HEK293 (cell line): ENCODE results near the gene NME5.
A peak's percentile ranks its signal among the peaks of the same experiment; 100 is the strongest.

Source experiments
- CTCF ChIA-PET: fragments of 350-600 bp; formaldehyde crosslinking; extraction: SDS; loops from one replicate; lab custom pipeline; 2021; ENCODE audit warnings: antibody characterized with exemption; lab: Yijun Ruan, JAX
- POLR2A ChIA-PET: fragments of 300-600 bp; formaldehyde crosslinking; extraction: SDS; loops from one replicate; lab custom pipeline; 2020; ENCODE audit warnings: antibody characterized with exemption, inconsistent platforms; lab: Yijun Ruan, JAX
- H3K27ac ChIP-seq: fragments of 200-500 bp; sonication (Bioruptor generic); 2 replicates; pipeline ENCODE4 v1.5.1; 2014; ENCODE audit warnings: low read depth, low read length, control low read depth, inconsistent platforms; ENCODE audit errors: extremely low read depth
- H3K36me3 ChIP-seq, 2 experiments: fragments of 200-500 bp in 1 of 2; sonication (Bioruptor generic) in 1 of 2; 1 replicate in 1 of 2; 2 replicates in 1 of 2; pipeline ENCODE4 v1.5.1; 2014 to 2017; ENCODE audit warnings: inconsistent platforms in 2 of 2, low read length in 2 of 2; ENCODE audit not compliant: control insufficient read depth in 2 of 2, insufficient read depth in 1 of 2
- H3K4me1 ChIP-seq: fragments of 200-500 bp; sonication (Bioruptor generic); 2 replicates; pipeline ENCODE4 v1.5.1; 2014; ENCODE audit warnings: mild to moderate bottlenecking, low read length, inconsistent platforms; ENCODE audit not compliant: control insufficient read depth, insufficient read depth
- H3K4me3 ChIP-seq: 2 replicates; pipeline ENCODE4 v1.5.1; 2011; ENCODE audit warnings: low read depth, mild to moderate bottlenecking, control low read depth, low read length, moderate library complexity
- H3K9me3 ChIP-seq: fragments of 200-500 bp; sonication (Bioruptor generic); 2 replicates; pipeline ENCODE4 v1.5.1; 2014; ENCODE audit warnings: low read depth, low read length, inconsistent platforms; ENCODE audit not compliant: control insufficient read depth, insufficient read depth
- HOXA7 ChIP-seq: sonication (generic); formaldehyde crosslinking; IDR thresholded peaks from 2 replicates; pipeline ENCODE4 v1.8.1; 2022; ENCODE audit warnings: missing genetic modification reagents, borderline replicate concordance
- KLF7 ChIP-seq: fragments of 450-650 bp; formaldehyde crosslinking; IDR thresholded peaks from 2 replicates; pipeline ENCODE4 v1.5.1; 2016; ENCODE audit warnings: missing biosample characterization, missing genetic modification characterization, borderline replicate concordance
- PRDM1 ChIP-seq: fragments of 450-650 bp; formaldehyde crosslinking; IDR thresholded peaks from 2 replicates; pipeline ENCODE4; 2016; ENCODE audit warnings: missing biosample characterization, missing genetic modification characterization
- PRDM6 ChIP-seq: fragments of 450-650 bp; formaldehyde crosslinking; IDR thresholded peaks from 2 replicates; pipeline ENCODE4 v1.5.1; 2017; ENCODE audit warnings: missing biosample characterization, missing genetic modification characterization
- ZEB2 ChIP-seq: fragments of 450-650 bp; formaldehyde crosslinking; IDR thresholded peaks from 2 replicates; pipeline ENCODE4 v1.5.1; 2016; ENCODE audit warnings: missing biosample characterization, missing genetic modification characterization
- ZNF350 ChIP-seq: fragments of 450-650 bp; formaldehyde crosslinking; IDR thresholded peaks from 2 replicates; pipeline ENCODE4 v1.5.0; 2017; ENCODE audit warnings: missing biosample characterization, mild to moderate bottlenecking, missing genetic modification characterization
- ZNF530 ChIP-seq: fragments of 450-650 bp; formaldehyde crosslinking; IDR thresholded peaks from 2 replicates; pipeline ENCODE4 v1.5.1; 2016; ENCODE audit warnings: low read depth, missing biosample characterization, missing genetic modification characterization
- ZNF626 ChIP-seq: fragments of 450-650 bp; sonication (Bioruptor Pico); formaldehyde crosslinking; IDR thresholded peaks from 2 replicates; pipeline ENCODE4 v1.5.1; 2018; ENCODE audit warnings: missing biosample characterization, missing genetic modification characterization, inconsistent platforms
- ZNF664 ChIP-seq: fragments of 450-650 bp; formaldehyde crosslinking; IDR thresholded peaks from 2 replicates; pipeline ENCODE4 v1.5.1; 2016; ENCODE audit warnings: missing biosample characterization, missing genetic modification characterization
- ZNF670 ChIP-seq: fragments of 450-650 bp; formaldehyde crosslinking; IDR thresholded peaks from 2 replicates; pipeline ENCODE4 v1.5.1; 2016; ENCODE audit warnings: missing biosample characterization, missing genetic modification characterization, low read depth
- ZNF677 ChIP-seq: fragments of 450-650 bp; IDR thresholded peaks from 2 replicates; pipeline ENCODE4 v1.5.0; 2018; ENCODE audit warnings: missing biosample characterization, mild to moderate bottlenecking, missing genetic modification characterization, moderate library complexity
- ZNF747 ChIP-seq: fragments of 450-650 bp; formaldehyde crosslinking; IDR thresholded peaks from 2 replicates; pipeline ENCODE4 v1.5.1; 2016; ENCODE audit warnings: missing biosample characterization, missing genetic modification characterization
- TF ChIP-seq, protein P1 (sequence below): fragments of 450-650 bp; formaldehyde crosslinking; IDR thresholded peaks from 2 replicates; pipeline ENCODE4 v1.5.1; 2016; ENCODE audit warnings: missing biosample characterization, missing genetic modification characterization, borderline replicate concordance
- TF ChIP-seq, protein P2 (sequence below): fragments of 450-650 bp; formaldehyde crosslinking; IDR thresholded peaks from 2 replicates; pipeline ENCODE4 v1.5.1; 2017; ENCODE audit warnings: missing biosample characterization, mild to moderate bottlenecking, missing genetic modification characterization, moderate library complexity
- TF ChIP-seq, protein P3 (sequence below): fragments of 450-650 bp; formaldehyde crosslinking; IDR thresholded peaks from 2 replicates; pipeline ENCODE4 v1.5.1; 2016; ENCODE audit warnings: missing biosample characterization, missing genetic modification characterization

Gene NME5

GRCh38 chr5:138096997-138097828, 42.0 kb downstream of the NME5 start:
- Histone ChIP-seq H3K4me1 (no peaks in the 10 kb centered on the region), H3K9me3 (no peaks in the 10 kb centered on the region), H3K4me3 (no peak overlapping the region), H3K36me3 (no peaks in the 10 kb centered on the region), H3K27ac (no peak overlapping the region)
- POLR2A ChIA-PET, result no interaction called here
- TF ChIP-seq PRDM1 (tag by site-specific recombination), result peak; percentile 97
- TF ChIP-seq ZNF747 (tag by site-specific recombination), result no peak
- CTCF ChIA-PET, result interaction anchor here (0.7 kb wide), 1 partner anchor 13 kb away, joined by 3 read pairs; no protein-coding TSS in a partner anchor

DNA sequence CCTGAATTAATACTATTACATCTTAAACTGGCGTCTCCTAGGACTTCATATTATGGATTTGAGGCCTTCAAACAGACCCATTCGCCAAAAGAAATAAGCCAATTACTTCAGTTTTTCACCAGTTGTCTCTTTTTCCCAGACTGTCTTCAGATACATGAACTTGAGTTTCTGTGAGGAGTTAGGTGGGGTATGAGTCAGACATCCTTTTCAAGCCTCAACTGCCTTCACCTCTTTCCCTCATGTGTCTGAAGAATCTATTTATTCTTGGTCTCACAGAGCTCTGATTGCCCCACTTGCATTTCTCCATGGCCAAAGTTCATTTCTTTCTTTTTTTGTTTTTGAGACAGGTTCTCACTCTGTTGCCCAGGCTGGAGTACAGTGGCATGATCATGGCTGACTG, 42.9 kb downstream of the NME5 start:
- H3K36me3 ChIP-seq, result no peaks in the 10 kb centered on the region
- H3K4me1 ChIP-seq, result no peaks in the 10 kb centered on the region
- H3K4me3 ChIP-seq, result no peak overlapping the region
- no peak overlapping the region for H3K27ac ChIP-seq
- H3K9me3 ChIP-seq, result no peaks in the 10 kb centered on the region
- CTCF ChIA-PET, result interaction anchor here (0.7 to 0.8 kb wide), 2 partner anchors 14 to 22 kb away, joined by 3 read pairs; no protein-coding TSS in a partner anchor
- POLR2A ChIA-PET, result no interaction called here
- TF ChIP-seq ZNF350 (tag by site-specific recombination) (no peak), ZNF626 (tag by site-specific recombination) (no peak), ZNF677 (tag by site-specific recombination) (no peak), ZNF670 (tag by site-specific recombination) (no peak), KLF7 (no peak), HOXA7 (no peak), ZNF530 (tag by site-specific recombination) (no peak), ZEB2 (tag by site-specific recombination) (no peak), ZNF664 (tag by site-specific recombination) (no peak), PRDM6 (tag by site-specific recombination) (no peak)
- TF ChIP-seq, protein P1, sequence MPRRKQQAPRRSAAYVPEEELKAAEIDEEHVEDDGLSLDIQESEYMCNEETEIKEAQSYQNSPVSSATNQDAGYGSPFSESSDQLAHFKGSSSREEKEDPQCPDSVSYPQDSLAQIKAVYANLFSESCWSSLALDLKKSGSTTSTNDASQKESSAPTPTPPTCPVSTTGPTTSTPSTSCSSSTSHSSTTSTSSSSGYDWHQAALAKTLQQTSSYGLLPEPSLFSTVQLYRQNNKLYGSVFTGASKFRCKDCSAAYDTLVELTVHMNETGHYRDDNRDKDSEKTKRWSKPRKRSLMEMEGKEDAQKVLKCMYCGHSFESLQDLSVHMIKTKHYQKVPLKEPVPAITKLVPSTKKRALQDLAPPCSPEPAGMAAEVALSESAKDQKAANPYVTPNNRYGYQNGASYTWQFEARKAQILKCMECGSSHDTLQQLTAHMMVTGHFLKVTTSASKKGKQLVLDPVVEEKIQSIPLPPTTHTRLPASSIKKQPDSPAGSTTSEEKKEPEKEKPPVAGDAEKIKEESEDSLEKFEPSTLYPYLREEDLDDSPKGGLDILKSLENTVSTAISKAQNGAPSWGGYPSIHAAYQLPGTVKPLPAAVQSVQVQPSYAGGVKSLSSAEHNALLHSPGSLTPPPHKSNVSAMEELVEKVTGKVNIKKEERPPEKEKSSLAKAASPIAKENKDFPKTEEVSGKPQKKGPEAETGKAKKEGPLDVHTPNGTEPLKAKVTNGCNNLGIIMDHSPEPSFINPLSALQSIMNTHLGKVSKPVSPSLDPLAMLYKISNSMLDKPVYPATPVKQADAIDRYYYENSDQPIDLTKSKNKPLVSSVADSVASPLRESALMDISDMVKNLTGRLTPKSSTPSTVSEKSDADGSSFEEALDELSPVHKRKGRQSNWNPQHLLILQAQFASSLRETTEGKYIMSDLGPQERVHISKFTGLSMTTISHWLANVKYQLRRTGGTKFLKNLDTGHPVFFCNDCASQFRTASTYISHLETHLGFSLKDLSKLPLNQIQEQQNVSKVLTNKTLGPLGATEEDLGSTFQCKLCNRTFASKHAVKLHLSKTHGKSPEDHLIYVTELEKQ (tag by site-specific recombination), result no peak
- TF ChIP-seq, protein P2, sequence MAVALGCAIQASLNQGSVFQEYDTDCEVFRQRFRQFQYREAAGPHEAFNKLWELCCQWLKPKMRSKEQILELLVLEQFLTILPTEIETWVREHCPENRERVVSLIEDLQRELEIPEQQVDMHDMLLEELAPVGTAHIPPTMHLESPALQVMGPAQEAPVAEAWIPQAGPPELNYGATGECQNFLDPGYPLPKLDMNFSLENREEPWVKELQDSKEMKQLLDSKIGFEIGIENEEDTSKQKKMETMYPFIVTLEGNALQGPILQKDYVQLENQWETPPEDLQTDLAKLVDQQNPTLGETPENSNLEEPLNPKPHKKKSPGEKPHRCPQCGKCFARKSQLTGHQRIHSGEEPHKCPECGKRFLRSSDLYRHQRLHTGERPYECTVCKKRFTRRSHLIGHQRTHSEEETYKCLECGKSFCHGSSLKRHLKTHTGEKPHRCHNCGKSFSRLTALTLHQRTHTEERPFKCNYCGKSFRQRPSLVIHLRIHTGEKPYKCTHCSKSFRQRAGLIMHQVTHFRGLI, result no peak
- TF ChIP-seq, protein P3, sequence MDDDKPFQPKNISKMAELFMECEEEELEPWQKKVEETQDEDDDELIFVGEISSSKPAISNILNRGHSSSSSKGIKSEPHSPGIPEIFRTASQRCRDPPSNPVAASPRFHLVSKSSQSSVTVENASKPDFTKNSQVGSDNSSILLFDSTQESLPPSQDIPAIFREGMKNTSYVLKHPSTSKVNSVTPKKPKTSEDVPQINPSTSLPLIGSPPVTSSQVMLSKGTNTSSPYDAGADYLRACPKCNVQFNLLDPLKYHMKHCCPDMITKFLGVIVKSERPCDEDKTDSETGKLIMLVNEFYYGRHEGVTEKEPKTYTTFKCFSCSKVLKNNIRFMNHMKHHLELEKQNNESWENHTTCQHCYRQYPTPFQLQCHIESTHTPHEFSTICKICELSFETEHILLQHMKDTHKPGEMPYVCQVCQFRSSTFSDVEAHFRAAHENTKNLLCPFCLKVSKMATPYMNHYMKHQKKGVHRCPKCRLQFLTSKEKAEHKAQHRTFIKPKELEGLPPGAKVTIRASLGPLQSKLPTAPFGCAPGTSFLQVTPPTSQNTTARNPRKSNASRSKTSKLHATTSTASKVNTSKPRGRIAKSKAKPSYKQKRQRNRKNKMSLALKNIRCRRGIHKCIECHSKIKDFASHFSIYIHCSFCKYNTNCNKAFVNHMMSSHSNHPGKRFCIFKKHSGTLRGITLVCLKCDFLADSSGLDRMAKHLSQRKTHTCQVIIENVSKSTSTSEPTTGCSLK (tag by site-specific recombination), result no peak
